HG03060 (cell line): Measurements from ENCODE around the gene TNFRSF4.

Experiments used
- ATAC-seq: cut with Tn5 transposase; IDR thresholded peaks from one replicate; pipeline ENCODE4 v1.9.1; 2021; ENCODE audit warnings: low read depth, moderate number of reproducible peaks; ENCODE audit not compliant: unreplicated experiment

TNFRSF4 gene

GRCh38 chr1:1171546-1172340, 42.2 kb downstream of the TNFRSF4 start:
- ATAC-seq, result no peak

- no peak for ATAC-seq
These were observed 42.8 kb downstream of the TNFRSF4 start for GRCh38 chr1:1171161-1171545.

GRCh38 chr1:1170215-1171091, 43.5 kb downstream of the TNFRSF4 start:
- no peak for ATAC-seq

- no peak for ATAC-seq
These were observed 44.3 kb downstream of the TNFRSF4 start for GRCh38 chr1:1169429-1170214.

- ATAC-seq, result no peak
These were observed 45.2 kb downstream of the TNFRSF4 start for GRCh38 chr1:1168451-1169411.

- no peak for ATAC-seq
These were observed 46.0 kb downstream of the TNFRSF4 start for GRCh38 chr1:1167841-1168450.

- no peak for ATAC-seq
These were observed 46.5 kb downstream of the TNFRSF4 start for GRCh38 chr1:1167398-1167821.

GRCh38 chr1:1166642-1167397, 47.1 kb downstream of the TNFRSF4 start:
- ATAC-seq, result no peak

GRCh38 chr1:1165900-1166421, 48.0 kb downstream of the TNFRSF4 start:
- no peak for ATAC-seq

GRCh38 chr1:1165485-1165884, 48.5 kb downstream of the TNFRSF4 start:
- ATAC-seq, result no peak

GRCh38 chr1:1164701-1165451, 49.1 kb downstream of the TNFRSF4 start:
- no peak for ATAC-seq

- no peak for ATAC-seq
These were observed 49.6 kb downstream of the TNFRSF4 start for GRCh38 chr1:1164361-1164700.

GRCh38 chr1:1163538-1164070, 50.3 kb downstream of the TNFRSF4 start:
- no peak for ATAC-seq

GRCh38 chr1:1162597-1163537, 51.1 kb downstream of the TNFRSF4 start:
- no peak for ATAC-seq

GRCh38 chr1:1161683-1162079, 52.3 kb downstream of the TNFRSF4 start:
- no peak for ATAC-seq
